ENCODE data around the gene MAGIX.
A peak's percentile ranks its signal among the peaks of the same experiment; 100 is the strongest.

The MAGIX gene

DNA sequence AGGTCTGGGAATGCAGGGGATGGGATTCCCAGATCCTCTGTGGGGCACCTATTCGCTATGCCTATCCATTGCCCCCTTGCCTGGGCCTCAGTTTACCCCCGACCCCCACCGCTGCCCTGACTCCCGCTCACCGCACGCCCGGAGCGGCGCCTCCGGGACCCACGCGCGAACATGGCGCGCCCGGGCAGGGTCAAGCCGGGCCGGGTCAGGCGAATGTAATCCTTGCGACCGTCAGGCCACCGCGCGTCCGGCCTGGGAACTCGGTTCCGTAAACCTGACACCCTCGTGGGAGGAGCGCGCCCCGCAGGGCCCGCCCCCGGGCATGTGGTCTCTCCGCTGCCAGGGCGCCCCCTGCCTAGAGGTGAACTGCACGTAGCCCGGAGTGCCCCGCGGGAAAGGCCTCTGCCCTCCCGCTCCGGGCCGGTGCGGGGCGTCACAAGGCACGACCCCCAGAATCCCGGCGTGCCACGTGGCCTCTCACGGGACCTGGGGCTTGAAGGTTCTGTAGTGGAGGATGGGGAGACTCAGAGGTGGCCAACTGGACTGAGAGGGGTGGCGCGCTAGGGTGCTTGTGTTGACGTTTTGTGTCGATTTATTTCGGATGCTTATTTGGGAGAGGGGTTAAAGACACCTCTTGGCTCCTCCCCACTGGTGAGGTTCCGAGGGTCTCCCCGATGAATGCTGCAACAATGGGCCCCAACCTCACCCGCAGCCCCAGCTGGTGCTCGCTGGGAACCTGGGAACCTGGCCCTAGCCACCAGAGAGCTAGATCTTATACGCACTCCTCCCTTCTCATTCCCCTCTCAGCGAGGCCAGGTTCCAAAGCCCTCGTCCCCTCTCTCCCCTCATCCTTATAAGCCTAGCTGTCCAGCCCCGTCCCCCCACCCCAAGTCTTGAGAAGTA is 23.8 kb downstream of the MAGIX start, which contains the start of gene PRICKLE3 (continued):
- TF ChIP-seq, protein P1, sequence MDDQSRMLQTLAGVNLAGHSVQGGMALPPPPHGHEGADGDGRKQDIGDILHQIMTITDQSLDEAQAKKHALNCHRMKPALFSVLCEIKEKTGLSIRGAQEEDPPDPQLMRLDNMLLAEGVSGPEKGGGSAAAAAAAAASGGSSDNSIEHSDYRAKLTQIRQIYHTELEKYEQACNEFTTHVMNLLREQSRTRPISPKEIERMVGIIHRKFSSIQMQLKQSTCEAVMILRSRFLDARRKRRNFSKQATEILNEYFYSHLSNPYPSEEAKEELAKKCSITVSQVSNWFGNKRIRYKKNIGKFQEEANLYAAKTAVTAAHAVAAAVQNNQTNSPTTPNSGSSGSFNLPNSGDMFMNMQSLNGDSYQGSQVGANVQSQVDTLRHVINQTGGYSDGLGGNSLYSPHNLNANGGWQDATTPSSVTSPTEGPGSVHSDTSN (CRISPR knock-in tag; IDR thresholded peaks at IDR 0.05), result no peak
- TF ChIP-seq ZNF473 (tag by site-specific recombination; IDR thresholded peaks at IDR 0.05) (no peak), ZNF341 (tag by site-specific recombination; IDR thresholded peaks at IDR 0.05; ENCODE audit: low read depth) (no peak), ZEB2 (tag by site-specific recombination; IDR thresholded peaks at IDR 0.05) (peak; percentile 83), ZNF529 (tag by site-specific recombination; IDR thresholded peaks at IDR 0.05; ENCODE audit: insufficient replicate concordance) (no peak), ZNF184 (tag by site-specific recombination; IDR thresholded peaks at IDR 0.05) (no peak), ZBTB1 (tag by site-specific recombination; IDR thresholded peaks at IDR 0.05) (no peak), MEIS1 (CRISPR knock-in tag; IDR thresholded peaks at IDR 0.05; ENCODE audit: borderline replicate concordance) (no peak), ZNF433 (tag by site-specific recombination; IDR thresholded peaks at IDR 0.05; ENCODE audit: low read depth) (no peak), SP3 (tag by site-specific recombination; IDR thresholded peaks at IDR 0.05) (peak; percentile 72), ZNF830 (tag by site-specific recombination; IDR thresholded peaks at IDR 0.05; ENCODE audit: low read depth) (no peak), ZNF792 (tag by site-specific recombination; IDR thresholded peaks at IDR 0.05) (no peak), ZNF626 (tag by site-specific recombination; IDR thresholded peaks at IDR 0.05) (no peak), ZSCAN23 (tag by site-specific recombination; IDR thresholded peaks at IDR 0.05) (no peak), ZNF776 (tag by site-specific recombination; IDR thresholded peaks at IDR 0.05; ENCODE audit: borderline replicate concordance) (no peak), ZNF664 (tag by site-specific recombination; IDR thresholded peaks at IDR 0.05) (no peak), IKZF3 (tag by site-specific recombination; IDR thresholded peaks at IDR 0.05) (no peak), ZNF747 (tag by site-specific recombination; IDR thresholded peaks at IDR 0.05) (no peak), ZNF548 (tag by site-specific recombination; IDR thresholded peaks at IDR 0.05) (no peak), HOXD13 (CRISPR knock-in tag; IDR thresholded peaks at IDR 0.05; ENCODE audit: borderline replicate concordance) (no peak), ZNF16 (tag by site-specific recombination; IDR thresholded peaks at IDR 0.05; ENCODE audit: low read depth) (no peak), ZNF621 (tag by site-specific recombination; IDR thresholded peaks at IDR 0.05) (no peak), ZBTB21 (tag by site-specific recombination; IDR thresholded peaks at IDR 0.05) (no peak), ZNF223 (tag by site-specific recombination; IDR thresholded peaks at IDR 0.05) (no peak), ZNF175 (tag by site-specific recombination; IDR thresholded peaks at IDR 0.05) (no peak), ZNF521 (tag by site-specific recombination; IDR thresholded peaks at IDR 0.05) (no peak), ZNF324 (tag by site-specific recombination; IDR thresholded peaks at IDR 0.05) (0 out of 2 replicates have a peak, but pooled peaks have one; percentile 24)
- TF ChIP-seq, protein P2, sequence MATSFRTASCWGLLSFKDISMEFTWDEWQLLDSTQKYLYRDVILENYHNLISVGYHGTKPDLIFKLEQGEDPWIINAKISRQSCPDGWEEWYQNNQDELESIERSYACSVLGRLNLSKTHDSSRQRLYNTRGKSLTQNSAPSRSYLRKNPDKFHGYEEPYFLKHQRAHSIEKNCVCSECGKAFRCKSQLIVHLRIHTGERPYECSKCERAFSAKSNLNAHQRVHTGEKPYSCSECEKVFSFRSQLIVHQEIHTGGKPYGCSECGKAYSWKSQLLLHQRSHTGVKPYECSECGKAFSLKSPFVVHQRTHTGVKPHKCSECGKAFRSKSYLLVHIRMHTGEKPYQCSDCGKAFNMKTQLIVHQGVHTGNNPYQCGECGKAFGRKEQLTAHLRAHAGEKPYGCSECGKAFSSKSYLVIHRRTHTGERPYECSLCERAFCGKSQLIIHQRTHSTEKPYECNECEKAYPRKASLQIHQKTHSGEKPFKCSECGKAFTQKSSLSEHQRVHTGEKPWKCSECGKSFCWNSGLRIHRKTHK (tag by site-specific recombination; IDR thresholded peaks at IDR 0.05), result no peak
- TF ChIP-seq, protein P3, sequence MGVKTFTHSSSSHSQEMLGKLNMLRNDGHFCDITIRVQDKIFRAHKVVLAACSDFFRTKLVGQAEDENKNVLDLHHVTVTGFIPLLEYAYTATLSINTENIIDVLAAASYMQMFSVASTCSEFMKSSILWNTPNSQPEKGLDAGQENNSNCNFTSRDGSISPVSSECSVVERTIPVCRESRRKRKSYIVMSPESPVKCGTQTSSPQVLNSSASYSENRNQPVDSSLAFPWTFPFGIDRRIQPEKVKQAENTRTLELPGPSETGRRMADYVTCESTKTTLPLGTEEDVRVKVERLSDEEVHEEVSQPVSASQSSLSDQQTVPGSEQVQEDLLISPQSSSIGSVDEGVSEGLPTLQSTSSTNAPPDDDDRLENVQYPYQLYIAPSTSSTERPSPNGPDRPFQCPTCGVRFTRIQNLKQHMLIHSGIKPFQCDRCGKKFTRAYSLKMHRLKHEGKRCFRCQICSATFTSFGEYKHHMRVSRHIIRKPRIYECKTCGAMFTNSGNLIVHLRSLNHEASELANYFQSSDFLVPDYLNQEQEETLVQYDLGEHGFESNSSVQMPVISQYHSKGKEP (tag by site-specific recombination; IDR thresholded peaks at IDR 0.05), result no peak
- TF ChIP-seq, protein P4, sequence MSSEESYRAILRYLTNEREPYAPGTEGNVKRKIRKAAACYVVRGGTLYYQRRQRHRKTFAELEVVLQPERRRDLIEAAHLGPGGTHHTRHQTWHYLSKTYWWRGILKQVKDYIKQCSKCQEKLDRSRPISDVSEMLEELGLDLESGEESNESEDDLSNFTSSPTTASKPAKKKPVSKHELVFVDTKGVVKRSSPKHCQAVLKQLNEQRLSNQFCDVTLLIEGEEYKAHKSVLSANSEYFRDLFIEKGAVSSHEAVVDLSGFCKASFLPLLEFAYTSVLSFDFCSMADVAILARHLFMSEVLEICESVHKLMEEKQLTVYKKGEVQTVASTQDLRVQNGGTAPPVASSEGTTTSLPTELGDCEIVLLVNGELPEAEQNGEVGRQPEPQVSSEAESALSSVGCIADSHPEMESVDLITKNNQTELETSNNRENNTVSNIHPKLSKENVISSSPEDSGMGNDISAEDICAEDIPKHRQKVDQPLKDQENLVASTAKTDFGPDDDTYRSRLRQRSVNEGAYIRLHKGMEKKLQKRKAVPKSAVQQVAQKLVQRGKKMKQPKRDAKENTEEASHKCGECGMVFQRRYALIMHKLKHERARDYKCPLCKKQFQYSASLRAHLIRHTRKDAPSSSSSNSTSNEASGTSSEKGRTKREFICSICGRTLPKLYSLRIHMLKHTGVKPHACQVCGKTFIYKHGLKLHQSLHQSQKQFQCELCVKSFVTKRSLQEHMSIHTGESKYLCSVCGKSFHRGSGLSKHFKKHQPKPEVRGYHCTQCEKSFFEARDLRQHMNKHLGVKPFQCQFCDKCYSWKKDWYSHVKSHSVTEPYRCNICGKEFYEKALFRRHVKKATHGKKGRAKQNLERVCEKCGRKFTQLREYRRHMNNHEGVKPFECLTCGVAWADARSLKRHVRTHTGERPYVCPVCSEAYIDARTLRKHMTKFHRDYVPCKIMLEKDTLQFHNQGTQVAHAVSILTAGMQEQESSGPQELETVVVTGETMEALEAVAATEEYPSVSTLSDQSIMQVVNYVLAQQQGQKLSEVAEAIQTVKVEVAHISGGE (tag by site-specific recombination; conservative IDR thresholded peaks at IDR 0.05; ENCODE audit: low read depth), result no peak
- TF ChIP-seq, protein P5, sequence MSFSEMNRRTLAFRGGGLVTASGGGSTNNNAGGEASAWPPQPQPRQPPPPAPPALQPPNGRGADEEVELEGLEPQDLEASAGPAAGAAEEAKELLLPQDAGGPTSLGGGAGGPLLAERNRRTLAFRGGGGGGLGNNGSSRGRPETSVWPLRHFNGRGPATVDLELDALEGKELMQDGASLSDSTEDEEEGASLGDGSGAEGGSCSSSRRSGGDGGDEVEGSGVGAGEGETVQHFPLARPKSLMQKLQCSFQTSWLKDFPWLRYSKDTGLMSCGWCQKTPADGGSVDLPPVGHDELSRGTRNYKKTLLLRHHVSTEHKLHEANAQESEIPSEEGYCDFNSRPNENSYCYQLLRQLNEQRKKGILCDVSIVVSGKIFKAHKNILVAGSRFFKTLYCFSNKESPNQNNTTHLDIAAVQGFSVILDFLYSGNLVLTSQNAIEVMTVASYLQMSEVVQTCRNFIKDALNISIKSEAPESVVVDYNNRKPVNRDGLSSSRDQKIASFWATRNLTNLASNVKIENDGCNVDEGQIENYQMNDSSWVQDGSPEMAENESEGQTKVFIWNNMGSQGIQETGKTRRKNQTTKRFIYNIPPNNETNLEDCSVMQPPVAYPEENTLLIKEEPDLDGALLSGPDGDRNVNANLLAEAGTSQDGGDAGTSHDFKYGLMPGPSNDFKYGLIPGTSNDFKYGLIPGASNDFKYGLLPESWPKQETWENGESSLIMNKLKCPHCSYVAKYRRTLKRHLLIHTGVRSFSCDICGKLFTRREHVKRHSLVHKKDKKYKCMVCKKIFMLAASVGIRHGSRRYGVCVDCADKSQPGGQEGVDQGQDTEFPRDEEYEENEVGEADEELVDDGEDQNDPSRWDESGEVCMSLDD (tag by site-specific recombination; IDR thresholded peaks at IDR 0.05), result peak; percentile 79

Data from HEK293 (cell line).